Fibroblast of skin of left biceps (primary cell): ENCODE measurements around the gene WDR49.

Experiments used
- DNase-seq, 2 experiments: peaks; one replicate each; pipeline ENCODE4 v3.0.0-alpha.2; 2013; ENCODE audit warnings: low read depth in 2 of 2

The WDR49 gene

GRCh38 chr3:167487556-167487955 is 166.2 kb downstream of the WDR49 start:
- no peak for DNase-seq

- no peak for DNase-seq
Measured at GRCh38 chr3:167484551-167484950, 169.2 kb downstream of the WDR49 start.

- no peak for DNase-seq
Measured at GRCh38 chr3:167483708-167484475, 169.8 kb downstream of the WDR49 start.

GRCh38 chr3:167481164-167481563 is 172.6 kb downstream of the WDR49 start:
- no peak for DNase-seq

GRCh38 chr3:167480748-167481147 is 173.0 kb downstream of the WDR49 start:
- DNase-seq: no peak

- DNase-seq: no peak
Measured at GRCh38 chr3:167473863-167474262, 179.9 kb downstream of the WDR49 start, which contains the start of gene SERPINI2. Gene SERPINI2 (minus strand): TSS chr3:167474042. CDS start chr3:167471834, 2,208 bp downstream.

- DNase-seq: no peak
Measured at GRCh38 chr3:167469381-167469780, 184.4 kb downstream of the WDR49 start.

GRCh38 chr3:167467848-167468611 is 185.7 kb downstream of the WDR49 start:
- DNase-seq: no peak

- DNase-seq: no peak
Measured at GRCh38 chr3:167466966-167467365, 186.8 kb downstream of the WDR49 start.

GRCh38 chr3:167456157-167456799 is 197.5 kb downstream of the WDR49 start:
- DNase-seq: no peak

GRCh38 chr3:167453815-167454214 is 199.9 kb downstream of the WDR49 start:
- no peak for DNase-seq

GRCh38 chr3:167451282-167451681 is 202.5 kb downstream of the WDR49 start:
- no peak for DNase-seq

GRCh38 chr3:167450675-167451074 is 203.1 kb downstream of the WDR49 start:
- DNase-seq: no peak

- DNase-seq: no peak
Measured at GRCh38 chr3:167450195-167450594, 203.5 kb downstream of the WDR49 start.

- DNase-seq: no peak
Measured at GRCh38 chr3:167445491-167445890, 208.3 kb downstream of the WDR49 start.

- no peak for DNase-seq
Measured at GRCh38 chr3:167441256-167441655, 212.5 kb downstream of the WDR49 start.

- no peak for DNase-seq
Measured at GRCh38 chr3:167437428-167438139, 216.2 kb downstream of the WDR49 start.
